ENCODE data around the gene PLEKHB2. TPM values are rescaled to one million over a fixed set of nuclear protein-coding genes. Genes with fewer than 3 reads are reported as not detected.

PLEKHB2 gene
- total RNA-seq, 1 experiment from 2014 or later = 55.9 TPM

DNA sequence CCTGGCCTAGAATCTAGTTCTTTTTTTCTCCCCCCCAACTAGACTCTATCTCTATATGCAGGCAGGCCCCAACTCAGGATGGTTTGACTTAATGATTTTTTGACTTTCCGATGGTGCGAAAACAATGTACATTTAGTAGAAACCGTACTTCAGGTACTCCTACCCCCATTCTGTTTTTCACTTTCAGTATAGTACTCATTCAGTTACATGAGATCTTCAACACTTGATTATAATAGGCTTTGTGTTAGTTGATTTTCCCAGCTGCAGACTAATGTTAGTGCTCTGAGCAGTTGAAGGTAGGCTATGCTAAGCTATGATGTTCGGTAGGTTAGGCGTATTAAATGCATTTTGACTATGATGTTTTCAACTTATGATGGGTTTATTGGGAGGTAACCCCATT lies 37.7 kb downstream of the PLEKHB2 start:
- no peak overlapping the region for H2AFZ ChIP-seq (ENCODE audit: low read length)
- no peak overlapping the region for H3T11ph ChIP-seq (ENCODE audit: low read length)
- no peaks in the 10 kb centered on the region; a peak in 1 of 4 replicates for H3K4me1 Mint-ChIP-seq
- no peaks in the 10 kb centered on the region for H3K4me1 ChIP-seq (ENCODE audit: insufficient read depth, low read length)
- no peak overlapping the region for H2BK120ac ChIP-seq (ENCODE audit: low read depth, low read length, poor library complexity, severe bottlenecking)
- no peak overlapping the region for H4K91ac ChIP-seq (ENCODE audit: insufficient read length, low read depth, low read length)
- H2BK15ac ChIP-seq (ENCODE audit: low read depth, low read length) = no peak overlapping the region
- TF ChIP-seq, protein P1, sequence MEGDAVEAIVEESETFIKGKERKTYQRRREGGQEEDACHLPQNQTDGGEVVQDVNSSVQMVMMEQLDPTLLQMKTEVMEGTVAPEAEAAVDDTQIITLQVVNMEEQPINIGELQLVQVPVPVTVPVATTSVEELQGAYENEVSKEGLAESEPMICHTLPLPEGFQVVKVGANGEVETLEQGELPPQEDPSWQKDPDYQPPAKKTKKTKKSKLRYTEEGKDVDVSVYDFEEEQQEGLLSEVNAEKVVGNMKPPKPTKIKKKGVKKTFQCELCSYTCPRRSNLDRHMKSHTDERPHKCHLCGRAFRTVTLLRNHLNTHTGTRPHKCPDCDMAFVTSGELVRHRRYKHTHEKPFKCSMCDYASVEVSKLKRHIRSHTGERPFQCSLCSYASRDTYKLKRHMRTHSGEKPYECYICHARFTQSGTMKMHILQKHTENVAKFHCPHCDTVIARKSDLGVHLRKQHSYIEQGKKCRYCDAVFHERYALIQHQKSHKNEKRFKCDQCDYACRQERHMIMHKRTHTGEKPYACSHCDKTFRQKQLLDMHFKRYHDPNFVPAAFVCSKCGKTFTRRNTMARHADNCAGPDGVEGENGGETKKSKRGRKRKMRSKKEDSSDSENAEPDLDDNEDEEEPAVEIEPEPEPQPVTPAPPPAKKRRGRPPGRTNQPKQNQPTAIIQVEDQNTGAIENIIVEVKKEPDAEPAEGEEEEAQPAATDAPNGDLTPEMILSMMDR (conservative IDR thresholded peaks at IDR 0.05) = no peak
- H3K56ac ChIP-seq (ENCODE audit: insufficient read length, low read depth, low read length) = no peak overlapping the region
- H3K27ac ChIP-seq (ENCODE audit: insufficient read length, low read depth, low read length) = no peak overlapping the region
- H2BK5ac ChIP-seq (ENCODE audit: insufficient read length, low read length) = no peak overlapping the region
- no peaks in the 10 kb centered on the region for H3K27me3 ChIP-seq (ENCODE audit: insufficient read depth, low read length)
- peaks cover 13 to 68% (median 51%) of the 10 kb centered on the region in 3 experiments; a peak in 6 of 7 replicates for H3K36me3 Mint-ChIP-seq (ENCODE audit: insufficient read depth in 1 of 3, low read depth in 3 of 3)
- no CpG with 5 or more reads among the region's 5 CpGs for WGBS (ENCODE audit: extremely low coverage, insufficient read length, low lambda C conversion rate)
- no peaks in the 10 kb centered on the region for H3K9me3 Mint-ChIP-seq
- H4K8ac ChIP-seq (replicated peaks; ENCODE audit: insufficient read length, low read depth, low read length) = no peak overlapping the region
- H4K5ac ChIP-seq (ENCODE audit: insufficient read length, low read depth, low read length) = no peak overlapping the region
- H2BK20ac ChIP-seq (ENCODE audit: low read depth, low read length, poor library complexity, severe bottlenecking) = no peak overlapping the region
- no peak overlapping the region for H2AK5ac ChIP-seq (ENCODE audit: insufficient read length, low read length)
- no peak overlapping the region for H2BK12ac ChIP-seq (ENCODE audit: insufficient read length, low read depth, low read length)
- H3K4ac ChIP-seq (ENCODE audit: low read depth, low read length) = no peak overlapping the region
- H3K14ac ChIP-seq (ENCODE audit: insufficient read depth, low read length) = no peak overlapping the region
- H4K20me1 ChIP-seq (ENCODE audit: control insufficient read depth, insufficient read depth, insufficient read length) = no peaks in the 10 kb centered on the region
- no peak overlapping the region for H3K4me3 Mint-ChIP-seq
- H3K18ac ChIP-seq (ENCODE audit: insufficient read length, low read depth, low read length) = no peak overlapping the region
- no peaks in the 10 kb centered on the region for H3K27me3 Mint-ChIP-seq (ENCODE audit: low read depth)
- no peak overlapping the region for H3K9ac ChIP-seq (ENCODE audit: extremely low read depth, insufficient read length, low read length)
- no peaks in the 10 kb centered on the region for H3K79me1 ChIP-seq (ENCODE audit: insufficient read depth, low read depth, low read length, poor library complexity, severe bottlenecking)
- no peaks in the 10 kb centered on the region for H3K79me2 ChIP-seq (ENCODE audit: insufficient read depth, low read length)
- no peak overlapping the region for H3K4me2 ChIP-seq (ENCODE audit: insufficient read depth, insufficient read length, low read length)
- no peak overlapping the region for H3K23ac ChIP-seq (ENCODE audit: insufficient read length, low read depth, low read length)
- no peak overlapping the region for H3K27ac Mint-ChIP-seq
- no peaks in the 10 kb centered on the region for H3K9me3 ChIP-seq (ENCODE audit: control insufficient read depth, low read depth, low read length)
- no peak for DNase-seq
- no peaks in the 10 kb centered on the region for H3K23me2 ChIP-seq (ENCODE audit: insufficient read length, low read depth, low read length, poor library complexity, severe bottlenecking)
